ENCODE measurements around the gene SPNS2.

SPNS2 gene

DNA sequence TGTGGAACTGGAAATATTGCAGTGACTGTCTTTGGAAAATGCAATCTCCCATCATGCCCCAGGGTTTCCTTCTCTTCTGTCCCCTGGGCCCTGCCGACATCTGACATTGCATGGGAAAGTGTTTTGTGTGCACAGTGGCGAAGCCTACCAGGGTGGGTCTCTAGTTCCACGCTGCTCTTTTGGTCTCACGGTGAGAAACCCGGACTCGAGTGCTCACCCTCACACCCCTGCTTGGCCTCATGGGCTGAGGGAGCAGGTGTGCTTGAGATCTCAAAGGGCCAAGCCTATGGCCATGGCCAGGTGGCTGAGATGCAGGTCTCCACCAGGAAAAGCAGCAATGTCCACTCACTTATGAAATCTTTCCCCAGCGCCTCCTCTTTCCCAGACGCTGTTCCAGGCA lies 32.9 kb upstream of the SPNS2 start:
- H3K4me3 ChIP-seq (ENCODE audit: low read length): no peak overlapping the region
- peak; percentile 44 for DNase-seq (ENCODE audit: low read depth)
- TF ChIP-seq CTCF (IDR thresholded peaks at IDR 0.05; ENCODE audit: insufficient read depth, low read depth, low read length, missing control alignments): no peak

- H3K4me3 ChIP-seq (ENCODE audit: low read length): no peak overlapping the region
- DNase-seq (ENCODE audit: low read depth): no peak
- TF ChIP-seq CTCF (IDR thresholded peaks at IDR 0.05; ENCODE audit: insufficient read depth, low read depth, low read length, missing control alignments): no peak
These were observed 31.4 kb upstream of the SPNS2 start for GRCh38 chr17:4467287-4467686.

GRCh38 chr17:4469552-4469951 lies 29.1 kb upstream of the SPNS2 start:
- no peak for TF ChIP-seq CTCF (IDR thresholded peaks at IDR 0.05; ENCODE audit: insufficient read depth, low read depth, low read length, missing control alignments)
- no peak for DNase-seq (ENCODE audit: low read depth)
- H3K4me3 ChIP-seq (ENCODE audit: low read length): no peak overlapping the region

DNA sequence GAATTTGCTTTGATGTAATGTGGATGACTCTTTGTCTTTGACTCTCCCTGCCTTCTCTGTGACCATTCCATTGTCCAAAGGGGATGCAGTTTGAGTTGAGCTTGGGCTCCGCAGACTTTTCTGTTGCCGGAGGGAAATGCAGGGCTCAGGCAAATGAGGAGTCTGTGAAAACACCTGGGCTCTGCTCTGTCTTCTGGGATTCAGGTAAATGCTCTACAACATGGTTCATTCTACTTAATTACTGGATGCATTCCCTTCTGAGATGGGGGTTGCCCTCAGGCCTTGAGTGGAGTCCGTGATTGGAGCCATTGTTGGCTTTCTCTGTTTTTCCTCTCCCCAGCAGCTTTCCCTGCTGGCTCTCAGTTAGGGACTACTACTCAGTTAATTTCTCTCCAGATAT lies 26.4 kb upstream of the SPNS2 start:
- no peak overlapping the region for H3K4me3 ChIP-seq (ENCODE audit: low read length)
- DNase-seq (ENCODE audit: low read depth): no peak
- no peak for TF ChIP-seq CTCF (IDR thresholded peaks at IDR 0.05; ENCODE audit: insufficient read depth, low read depth, low read length, missing control alignments)

GRCh38 chr17:4474093-4474492 lies 24.6 kb upstream of the SPNS2 start:
- DNase-seq (ENCODE audit: low read depth): no peak
- H3K4me3 ChIP-seq (ENCODE audit: low read length): no peak overlapping the region
- TF ChIP-seq CTCF (IDR thresholded peaks at IDR 0.05; ENCODE audit: insufficient read depth, low read depth, low read length, missing control alignments): no peak

GRCh38 chr17:4475001-4475400 lies 23.7 kb upstream of the SPNS2 start:
- H3K4me3 ChIP-seq (ENCODE audit: low read length): no peak overlapping the region
- no peak for TF ChIP-seq CTCF (IDR thresholded peaks at IDR 0.05; ENCODE audit: insufficient read depth, low read depth, low read length, missing control alignments)
- no peak for DNase-seq (ENCODE audit: low read depth)

DNA sequence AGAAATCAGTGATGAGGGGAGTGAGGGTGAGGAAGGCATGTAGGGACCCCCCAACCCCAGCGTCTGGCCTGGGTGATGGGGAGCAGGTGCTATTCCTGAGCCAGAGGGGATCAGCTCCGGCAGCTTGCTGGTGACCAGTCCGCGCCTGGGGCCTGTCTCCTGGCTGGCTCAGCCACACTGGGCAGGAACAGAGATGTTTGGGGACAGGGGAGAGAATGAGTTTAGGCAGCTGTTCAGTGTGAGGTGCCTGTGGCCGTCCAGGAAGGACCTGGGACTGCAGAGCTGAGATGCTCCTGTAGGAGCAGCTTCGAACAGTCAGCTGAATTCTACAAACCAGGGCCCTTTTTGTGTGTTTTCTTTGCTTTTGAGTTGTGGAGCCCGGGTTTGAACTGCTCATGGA lies 23.2 kb upstream of the SPNS2 start:
- TF ChIP-seq CTCF (IDR thresholded peaks at IDR 0.05; ENCODE audit: insufficient read depth, low read depth, low read length, missing control alignments): no peak
- no peak overlapping the region for H3K4me3 ChIP-seq (ENCODE audit: low read length)
- no peak for DNase-seq (ENCODE audit: low read depth)

All from epithelial cell of esophagus (primary cell).